ENCODE results near the gene SERPINB1. TPM values are rescaled to one million over a fixed set of nuclear protein-coding genes. Genes with fewer than 3 reads are reported as not detected.

Gene SERPINB1
- total and polyA plus RNA-seq, 2 experiments from 2014 or later = 5.6 to 6.5 TPM

DNA sequence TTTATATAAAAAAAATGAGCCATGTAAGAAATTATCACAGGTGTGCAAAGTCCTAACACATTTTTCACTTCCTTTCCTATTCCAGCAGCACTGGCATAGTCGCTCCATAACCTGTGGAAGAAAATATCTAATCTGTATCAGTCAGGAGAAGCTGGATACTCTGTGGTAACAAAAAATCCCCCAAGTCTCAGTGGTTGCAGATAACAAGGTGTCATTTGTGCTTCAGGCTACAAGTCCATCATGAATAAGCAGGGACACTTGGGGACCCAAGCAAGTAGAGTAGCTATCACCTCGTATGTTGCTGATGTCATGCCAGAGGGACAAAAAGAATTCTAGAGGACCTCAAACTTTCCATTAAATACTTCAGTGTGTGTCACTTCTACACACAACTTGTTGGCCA lies 30.3 kb upstream of the SERPINB1 start (continued):
- TF ChIP-seq, protein P1, sequence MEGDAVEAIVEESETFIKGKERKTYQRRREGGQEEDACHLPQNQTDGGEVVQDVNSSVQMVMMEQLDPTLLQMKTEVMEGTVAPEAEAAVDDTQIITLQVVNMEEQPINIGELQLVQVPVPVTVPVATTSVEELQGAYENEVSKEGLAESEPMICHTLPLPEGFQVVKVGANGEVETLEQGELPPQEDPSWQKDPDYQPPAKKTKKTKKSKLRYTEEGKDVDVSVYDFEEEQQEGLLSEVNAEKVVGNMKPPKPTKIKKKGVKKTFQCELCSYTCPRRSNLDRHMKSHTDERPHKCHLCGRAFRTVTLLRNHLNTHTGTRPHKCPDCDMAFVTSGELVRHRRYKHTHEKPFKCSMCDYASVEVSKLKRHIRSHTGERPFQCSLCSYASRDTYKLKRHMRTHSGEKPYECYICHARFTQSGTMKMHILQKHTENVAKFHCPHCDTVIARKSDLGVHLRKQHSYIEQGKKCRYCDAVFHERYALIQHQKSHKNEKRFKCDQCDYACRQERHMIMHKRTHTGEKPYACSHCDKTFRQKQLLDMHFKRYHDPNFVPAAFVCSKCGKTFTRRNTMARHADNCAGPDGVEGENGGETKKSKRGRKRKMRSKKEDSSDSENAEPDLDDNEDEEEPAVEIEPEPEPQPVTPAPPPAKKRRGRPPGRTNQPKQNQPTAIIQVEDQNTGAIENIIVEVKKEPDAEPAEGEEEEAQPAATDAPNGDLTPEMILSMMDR (conservative IDR thresholded peaks at IDR 0.05; ENCODE audit: low read depth in 2 of 2) = no peak

DNA sequence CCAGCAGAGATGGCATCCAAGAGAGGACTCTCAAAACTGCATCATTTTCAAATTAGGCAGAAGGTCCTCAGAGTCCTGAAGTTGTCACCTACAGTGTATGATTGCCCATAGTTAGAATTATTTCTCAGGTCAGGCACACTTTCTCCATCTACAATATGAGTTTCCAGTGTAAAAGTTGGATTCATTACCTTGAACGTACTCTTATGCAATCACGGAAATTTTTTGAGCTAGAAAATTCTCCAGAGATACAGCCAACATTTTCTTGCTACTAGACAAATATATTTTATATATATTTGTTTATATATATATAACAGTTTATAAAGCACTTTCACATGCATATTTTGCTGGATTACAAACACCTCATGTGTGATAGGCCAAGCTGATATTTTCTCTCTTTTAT lies 29.4 kb upstream of the SERPINB1 start:
- Histone ChIP-seq H3K4me1 (ENCODE audit: insufficient read depth) (peaks cover 34% of the 10 kb centered on the region), H3K4me3 (no peak overlapping the region), H3K4me2 (no peak overlapping the region), H3K36me3 (ENCODE audit: insufficient read depth) (no peaks in the 10 kb centered on the region), H3K27me3 (ENCODE audit: insufficient read depth) (peaks cover 12% of the 10 kb centered on the region; the same call in 1 of the 2 replicates), H2AFZ (no peak overlapping the region), H3K27ac (ENCODE audit: low read depth) (no peak overlapping the region), H3K79me2 (replicated peaks; ENCODE audit: insufficient read depth) (no peaks in the 10 kb centered on the region), H4K20me1 (replicated peaks; ENCODE audit: insufficient read depth) (no peaks in the 10 kb centered on the region), H3F3A (replicated peaks; ENCODE audit: low read depth) (no peaks in the 10 kb centered on the region), H3K9me2 (ENCODE audit: insufficient read depth) (peaks cover 5% of the 10 kb centered on the region; the same call in 1 of the 2 replicates)
- H3K27me3 Mint-ChIP-seq (ENCODE audit: insufficient read depth, low read depth, poor library complexity) = peaks cover 11% of the 10 kb centered on the region
- H3K27ac Mint-ChIP-seq = no peak overlapping the region
- no peak for TF ChIP-seq EZH2 (IDR thresholded peaks at IDR 0.05; ENCODE audit: low read depth, unreplicated experiment)
- no peak for TF ChIP-seq NANOG (IDR thresholded peaks at IDR 0.05; ENCODE audit: borderline replicate concordance)
- TF ChIP-seq, protein P2, sequence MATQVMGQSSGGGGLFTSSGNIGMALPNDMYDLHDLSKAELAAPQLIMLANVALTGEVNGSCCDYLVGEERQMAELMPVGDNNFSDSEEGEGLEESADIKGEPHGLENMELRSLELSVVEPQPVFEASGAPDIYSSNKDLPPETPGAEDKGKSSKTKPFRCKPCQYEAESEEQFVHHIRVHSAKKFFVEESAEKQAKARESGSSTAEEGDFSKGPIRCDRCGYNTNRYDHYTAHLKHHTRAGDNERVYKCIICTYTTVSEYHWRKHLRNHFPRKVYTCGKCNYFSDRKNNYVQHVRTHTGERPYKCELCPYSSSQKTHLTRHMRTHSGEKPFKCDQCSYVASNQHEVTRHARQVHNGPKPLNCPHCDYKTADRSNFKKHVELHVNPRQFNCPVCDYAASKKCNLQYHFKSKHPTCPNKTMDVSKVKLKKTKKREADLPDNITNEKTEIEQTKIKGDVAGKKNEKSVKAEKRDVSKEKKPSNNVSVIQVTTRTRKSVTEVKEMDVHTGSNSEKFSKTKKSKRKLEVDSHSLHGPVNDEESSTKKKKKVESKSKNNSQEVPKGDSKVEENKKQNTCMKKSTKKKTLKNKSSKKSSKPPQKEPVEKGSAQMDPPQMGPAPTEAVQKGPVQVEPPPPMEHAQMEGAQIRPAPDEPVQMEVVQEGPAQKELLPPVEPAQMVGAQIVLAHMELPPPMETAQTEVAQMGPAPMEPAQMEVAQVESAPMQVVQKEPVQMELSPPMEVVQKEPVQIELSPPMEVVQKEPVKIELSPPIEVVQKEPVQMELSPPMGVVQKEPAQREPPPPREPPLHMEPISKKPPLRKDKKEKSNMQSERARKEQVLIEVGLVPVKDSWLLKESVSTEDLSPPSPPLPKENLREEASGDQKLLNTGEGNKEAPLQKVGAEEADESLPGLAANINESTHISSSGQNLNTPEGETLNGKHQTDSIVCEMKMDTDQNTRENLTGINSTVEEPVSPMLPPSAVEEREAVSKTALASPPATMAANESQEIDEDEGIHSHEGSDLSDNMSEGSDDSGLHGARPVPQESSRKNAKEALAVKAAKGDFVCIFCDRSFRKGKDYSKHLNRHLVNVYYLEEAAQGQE (IDR thresholded peaks at IDR 0.05; ENCODE audit: unreplicated experiment) = no peak
- no peak for TF ChIP-seq STAT1 (IDR thresholded peaks at IDR 0.05; ENCODE audit: unreplicated experiment)
- TF ChIP-seq, protein P3, sequence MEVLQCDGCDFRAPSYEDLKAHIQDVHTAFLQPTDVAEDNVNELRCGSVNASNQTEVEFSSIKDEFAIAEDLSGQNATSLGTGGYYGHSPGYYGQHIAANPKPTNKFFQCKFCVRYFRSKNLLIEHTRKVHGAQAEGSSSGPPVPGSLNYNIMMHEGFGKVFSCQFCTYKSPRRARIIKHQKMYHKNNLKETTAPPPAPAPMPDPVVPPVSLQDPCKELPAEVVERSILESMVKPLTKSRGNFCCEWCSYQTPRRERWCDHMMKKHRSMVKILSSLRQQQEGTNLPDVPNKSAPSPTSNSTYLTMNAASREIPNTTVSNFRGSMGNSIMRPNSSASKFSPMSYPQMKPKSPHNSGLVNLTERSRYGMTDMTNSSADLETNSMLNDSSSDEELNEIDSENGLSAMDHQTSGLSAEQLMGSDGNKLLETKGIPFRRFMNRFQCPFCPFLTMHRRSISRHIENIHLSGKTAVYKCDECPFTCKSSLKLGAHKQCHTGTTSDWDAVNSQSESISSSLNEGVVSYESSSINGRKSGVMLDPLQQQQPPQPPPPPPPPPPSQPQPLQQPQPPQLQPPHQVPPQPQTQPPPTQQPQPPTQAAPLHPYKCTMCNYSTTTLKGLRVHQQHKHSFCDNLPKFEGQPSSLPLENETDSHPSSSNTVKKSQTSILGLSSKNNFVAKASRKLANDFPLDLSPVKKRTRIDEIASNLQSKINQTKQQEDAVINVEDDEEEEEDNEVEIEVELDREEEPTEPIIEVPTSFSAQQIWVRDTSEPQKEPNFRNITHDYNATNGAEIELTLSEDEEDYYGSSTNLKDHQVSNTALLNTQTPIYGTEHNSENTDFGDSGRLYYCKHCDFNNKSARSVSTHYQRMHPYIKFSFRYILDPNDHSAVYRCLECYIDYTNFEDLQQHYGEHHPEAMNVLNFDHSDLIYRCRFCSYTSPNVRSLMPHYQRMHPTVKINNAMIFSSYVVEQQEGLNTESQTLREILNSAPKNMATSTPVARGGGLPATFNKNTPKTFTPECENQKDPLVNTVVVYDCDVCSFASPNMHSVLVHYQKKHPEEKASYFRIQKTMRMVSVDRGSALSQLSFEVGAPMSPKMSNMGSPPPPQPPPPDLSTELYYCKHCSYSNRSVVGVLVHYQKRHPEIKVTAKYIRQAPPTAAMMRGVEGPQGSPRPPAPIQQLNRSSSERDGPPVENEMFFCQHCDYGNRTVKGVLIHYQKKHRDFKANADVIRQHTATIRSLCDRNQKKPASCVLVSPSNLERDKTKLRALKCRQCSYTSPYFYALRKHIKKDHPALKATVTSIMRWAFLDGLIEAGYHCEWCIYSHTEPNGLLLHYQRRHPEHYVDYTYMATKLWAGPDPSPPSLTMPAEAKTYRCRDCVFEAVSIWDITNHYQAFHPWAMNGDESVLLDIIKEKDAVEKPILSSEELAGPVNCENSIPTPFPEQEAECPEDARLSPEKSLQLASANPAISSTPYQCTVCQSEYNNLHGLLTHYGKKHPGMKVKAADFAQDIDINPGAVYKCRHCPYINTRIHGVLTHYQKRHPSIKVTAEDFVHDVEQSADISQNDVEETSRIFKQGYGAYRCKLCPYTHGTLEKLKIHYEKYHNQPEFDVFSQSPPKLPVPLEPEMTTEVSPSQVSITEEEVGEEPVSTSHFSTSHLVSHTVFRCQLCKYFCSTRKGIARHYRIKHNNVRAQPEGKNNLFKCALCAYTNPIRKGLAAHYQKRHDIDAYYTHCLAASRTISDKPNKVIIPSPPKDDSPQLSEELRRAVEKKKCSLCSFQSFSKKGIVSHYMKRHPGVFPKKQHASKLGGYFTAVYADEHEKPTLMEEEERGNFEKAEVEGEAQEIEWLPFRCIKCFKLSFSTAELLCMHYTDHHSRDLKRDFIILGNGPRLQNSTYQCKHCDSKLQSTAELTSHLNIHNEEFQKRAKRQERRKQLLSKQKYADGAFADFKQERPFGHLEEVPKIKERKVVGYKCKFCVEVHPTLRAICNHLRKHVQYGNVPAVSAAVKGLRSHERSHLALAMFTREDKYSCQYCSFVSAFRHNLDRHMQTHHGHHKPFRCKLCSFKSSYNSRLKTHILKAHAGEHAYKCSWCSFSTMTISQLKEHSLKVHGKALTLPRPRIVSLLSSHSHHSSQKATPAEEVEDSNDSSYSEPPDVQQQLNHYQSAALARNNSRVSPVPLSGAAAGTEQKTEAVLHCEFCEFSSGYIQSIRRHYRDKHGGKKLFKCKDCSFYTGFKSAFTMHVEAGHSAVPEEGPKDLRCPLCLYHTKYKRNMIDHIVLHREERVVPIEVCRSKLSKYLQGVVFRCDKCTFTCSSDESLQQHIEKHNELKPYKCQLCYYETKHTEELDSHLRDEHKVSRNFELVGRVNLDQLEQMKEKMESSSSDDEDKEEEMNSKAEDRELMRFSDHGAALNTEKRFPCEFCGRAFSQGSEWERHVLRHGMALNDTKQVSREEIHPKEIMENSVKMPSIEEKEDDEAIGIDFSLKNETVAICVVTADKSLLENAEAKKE (CRISPR knock-in tag; IDR thresholded peaks at IDR 0.05) = no peak
- no peak for TF ChIP-seq POLR2AphosphoS5 (IDR thresholded peaks at IDR 0.05; ENCODE audit: low read depth)
- no peak for TF ChIP-seq CREB1 (CRISPR knock-in tag; IDR thresholded peaks at IDR 0.05; ENCODE audit: low read depth)
- TF ChIP-seq ZNF114 (CRISPR knock-in tag; IDR thresholded peaks at IDR 0.05) = no peak
- no peak for TF ChIP-seq ZNF331 (CRISPR knock-in tag; IDR thresholded peaks at IDR 0.05; ENCODE audit: low read depth)
- TF ChIP-seq EZH2phosphoT487 (IDR thresholded peaks at IDR 0.05; ENCODE audit: unreplicated experiment) = no peak
- TF ChIP-seq JUNB (IDR thresholded peaks at IDR 0.05; ENCODE audit: unreplicated experiment) = no peak
- H3K4me1 Mint-ChIP-seq = peaks cover 55% of the 10 kb centered on the region
- peaks cover 6% of the 10 kb centered on the region; the same call in 1 of the 3 replicates for H3K36me3 Mint-ChIP-seq (ENCODE audit: low read depth)
- ATAC-seq = no peak
- no peak overlapping the region for H3K4me3 Mint-ChIP-seq
- no peaks in the 10 kb centered on the region; the same call in 1 of the 3 replicates for H3K9me3 Mint-ChIP-seq
- no peak for DNase-seq (ENCODE audit: low spot score)

Data from GM23338 (cell line).